Jurkat, Clone E6-1 (cell line): ENCODE results near the gene PHLDA3.
"Not testable (repeated sequence)": the region's sequence is repeated elsewhere in the genome, so short reads cannot be mapped to it uniquely, and the experiment has no call there.

ENCODE experiments used
- DNase-seq: peaks from one replicate; pipeline ENCODE4 v3.0.0-alpha.2; 2011; ENCODE audit warnings: low read depth, low spot score
- H3K4me3 ChIP-seq: 2 replicates; pipeline ENCODE4 v1.5.1; 2011; ENCODE audit warnings: mild to moderate bottlenecking, low read length, control low read depth, moderate library complexity

Gene PHLDA3

GRCh38 chr1:201472321-201472720, 3.3 kb upstream of the PHLDA3 start:
- not testable (repeated sequence) for H3K4me3 ChIP-seq, DNase-seq

GRCh38 chr1:201471772-201472171, 2.8 kb upstream of the PHLDA3 start:
- DNase-seq, result no peak
- H3K4me3 ChIP-seq, result no peak overlapping the region

GRCh38 chr1:201470581-201470980, 1.6 kb upstream of the PHLDA3 start:
- DNase-seq, result no peak
- no peak overlapping the region for H3K4me3 ChIP-seq

GRCh38 chr1:201469645-201470074, 672 bp upstream of the PHLDA3 start:
- no peak for DNase-seq
- H3K4me3 ChIP-seq, result peak overlapping the region; percentile 54

- H3K4me3 ChIP-seq, result peak overlapping the region; percentile 54
Measured at GRCh38 chr1:201468501-201468843, 516 bp downstream of the PHLDA3 start.

GRCh38 chr1:201466492-201466891, 2.5 kb downstream of the PHLDA3 start:
- H3K4me3 ChIP-seq, result no peak overlapping the region
- no peak for DNase-seq

More at GRCh38 chr1:201468501-201468843, 516 bp downstream of the PHLDA3 start:
- no peak for DNase-seq

- DNase-seq, result no peak
- H3K4me3 ChIP-seq, result no peak overlapping the region
Measured at GRCh38 chr1:201465698-201466290, 3.2 kb downstream of the PHLDA3 start.

- DNase-seq, result no peak
- no peak overlapping the region for H3K4me3 ChIP-seq
Measured at GRCh38 chr1:201463071-201463552, 5.9 kb downstream of the PHLDA3 start.

GRCh38 chr1:201461645-201462441, 7.1 kb downstream of the PHLDA3 start:
- DNase-seq, result no peak
- H3K4me3 ChIP-seq, result no peak overlapping the region

- H3K4me3 ChIP-seq, result no peak overlapping the region
- no peak for DNase-seq
Measured at GRCh38 chr1:201460814-201461644, 8.0 kb downstream of the PHLDA3 start.

GRCh38 chr1:201459775-201460174, 9.2 kb downstream of the PHLDA3 start:
- no peak overlapping the region for H3K4me3 ChIP-seq
- DNase-seq, result no peak

GRCh38 chr1:201459052-201459451, 9.9 kb downstream of the PHLDA3 start:
- no peak overlapping the region for H3K4me3 ChIP-seq
- DNase-seq, result no peak

- no peak for DNase-seq
- no peak overlapping the region for H3K4me3 ChIP-seq
Measured at GRCh38 chr1:201457508-201457960, 11.5 kb downstream of the PHLDA3 start.

GRCh38 chr1:201456499-201457309, 12.3 kb downstream of the PHLDA3 start:
- no peak for DNase-seq
- H3K4me3 ChIP-seq, result no peak overlapping the region

- no peak for DNase-seq
- no peak overlapping the region for H3K4me3 ChIP-seq
Measured at GRCh38 chr1:201455098-201455497, 13.9 kb downstream of the PHLDA3 start.

- H3K4me3 ChIP-seq, result no peak overlapping the region
- no peak for DNase-seq
Measured at GRCh38 chr1:201454608-201455007, 14.4 kb downstream of the PHLDA3 start.

- DNase-seq, result no peak
- H3K4me3 ChIP-seq, result no peak overlapping the region
Measured at GRCh38 chr1:201452866-201453265, 16.1 kb downstream of the PHLDA3 start.

- H3K4me3 ChIP-seq, result no peak overlapping the region
- peak; percentile 42 for DNase-seq
Measured at GRCh38 chr1:201450721-201451291, 18.2 kb downstream of the PHLDA3 start.

GRCh38 chr1:201448990-201449389, 20.0 kb downstream of the PHLDA3 start:
- no peak for DNase-seq
- no peak overlapping the region for H3K4me3 ChIP-seq
